Inferior parietal cortex (tissue), 1 donor: Measurements from ENCODE around the gene AGT.
"Not testable (repeated sequence)": the region's sequence is repeated elsewhere in the genome, so short reads cannot be mapped to it uniquely, and the experiment has no call there.

Experiments
- DNase-seq: peaks from one replicate; pipeline ENCODE4 v3.0.0-alpha.2; 2016; ENCODE audit errors: extremely low spot score

The AGT gene

DNA sequence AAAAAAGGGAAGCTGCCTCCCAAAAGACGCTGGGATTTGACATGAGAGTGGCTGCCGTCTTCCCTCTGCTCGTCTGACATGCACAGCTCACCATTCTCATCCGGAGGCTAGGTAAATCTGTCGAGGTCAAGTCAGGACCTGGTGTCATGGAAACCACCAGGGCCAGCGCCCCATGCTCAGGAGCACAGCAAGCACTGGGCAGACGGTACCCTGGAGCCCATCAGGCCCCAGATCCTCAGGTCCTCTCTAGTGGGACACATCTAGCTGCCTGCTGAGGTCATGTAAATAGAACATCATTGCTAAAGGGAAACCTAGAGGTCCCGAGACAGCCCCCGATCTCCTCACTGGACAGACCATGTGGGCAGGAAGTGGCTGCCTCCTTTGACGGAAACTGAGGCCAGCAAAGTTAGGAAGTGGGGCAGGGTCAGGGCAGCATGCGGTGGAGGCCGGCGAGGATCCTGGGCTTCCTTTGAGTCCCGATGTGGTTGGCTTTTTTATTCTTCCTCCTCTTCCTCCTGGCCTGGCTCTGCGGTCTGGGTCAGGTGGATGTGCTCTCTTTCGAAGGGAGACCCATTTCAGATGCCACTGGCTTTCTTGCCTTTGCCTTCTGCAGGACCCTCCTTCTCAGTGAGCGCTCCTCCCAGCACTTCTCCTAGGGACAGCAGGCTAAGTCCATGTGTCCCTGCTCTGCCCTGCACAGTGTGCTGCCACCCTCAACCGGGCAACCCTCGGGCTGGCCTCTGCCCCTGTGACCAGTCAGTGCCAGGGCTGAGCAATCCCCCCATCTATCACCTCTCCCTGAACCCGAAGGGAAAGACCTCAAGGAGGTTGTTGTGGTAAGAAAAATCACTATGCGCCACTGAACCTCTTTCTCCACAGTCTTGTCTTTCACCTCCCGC lies 5.9 kb downstream of the AGT start:
- DNase-seq, result no peak

DNA sequence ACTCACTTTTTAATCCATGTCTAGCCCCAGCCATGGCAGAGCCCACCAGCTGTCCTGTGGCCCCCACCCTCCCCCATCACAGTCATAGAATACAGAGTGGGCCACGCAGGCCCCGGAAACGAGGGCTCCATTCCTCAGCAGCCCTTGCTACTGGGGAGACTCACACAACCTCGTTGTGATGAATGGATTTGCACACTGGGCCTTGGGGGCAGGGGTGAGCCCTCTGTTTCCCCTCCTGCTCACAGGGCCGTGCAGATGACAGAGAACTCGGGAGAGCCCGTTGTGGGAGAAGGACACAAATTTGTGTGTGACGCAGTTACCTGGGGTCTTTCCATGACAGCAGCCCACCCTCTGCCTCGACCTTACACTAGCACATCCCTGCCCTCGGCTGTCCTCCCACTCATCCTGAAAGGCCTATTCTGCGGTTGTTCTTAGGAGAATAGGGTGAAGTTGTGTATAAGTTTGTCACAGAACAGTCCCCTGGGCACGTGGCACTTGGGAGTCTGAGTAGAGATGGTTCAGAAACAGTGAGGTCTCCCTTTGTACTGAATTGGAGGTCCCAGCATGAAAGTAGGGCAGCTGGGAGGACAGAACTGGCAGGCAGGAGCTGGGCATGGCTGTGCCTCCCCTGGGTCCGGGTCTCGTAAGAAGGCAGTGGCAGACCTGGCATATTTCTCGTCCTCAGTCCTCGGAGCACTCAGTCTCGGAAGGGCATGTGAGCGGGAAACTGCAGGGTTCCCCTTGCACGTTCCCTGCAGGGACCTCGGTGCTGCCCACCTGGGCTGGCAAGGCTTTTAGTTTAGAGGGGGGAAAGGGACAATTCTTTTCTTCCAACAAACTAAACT lies 6.8 kb downstream of the AGT start:
- no peak for DNase-seq

DNA sequence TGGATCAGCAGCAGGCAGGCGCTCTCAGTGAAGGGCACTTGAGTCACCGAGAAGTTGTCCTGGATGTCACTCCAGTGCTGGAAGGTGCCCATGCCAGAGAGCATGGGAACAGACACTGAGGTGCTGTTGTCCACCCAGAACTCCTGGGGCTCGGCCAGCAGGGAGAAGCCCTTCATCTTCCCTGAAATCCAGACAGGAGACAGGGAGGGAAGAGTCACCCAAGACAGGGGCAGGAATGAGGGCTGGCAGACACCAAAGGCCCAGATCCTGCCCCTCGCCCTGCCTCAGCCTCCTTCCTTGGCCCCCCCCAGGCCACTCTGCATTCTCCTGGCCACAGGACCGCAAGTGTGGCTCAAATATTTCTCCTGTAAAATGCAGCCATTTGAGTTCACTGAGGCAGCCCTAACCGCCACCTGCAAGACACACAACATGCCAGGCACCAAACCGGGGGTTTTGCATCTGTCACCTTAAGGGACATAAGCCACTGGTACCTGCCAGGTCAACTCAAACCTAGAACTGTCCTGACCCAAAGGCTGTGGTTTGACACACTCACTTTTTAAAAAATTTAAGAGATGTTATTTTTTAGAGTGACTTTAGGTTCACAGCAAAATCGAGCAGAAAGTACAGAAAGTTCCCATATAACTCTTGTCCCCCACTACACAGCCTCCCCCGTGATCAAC lies 7.8 kb downstream of the AGT start:
- no peak for DNase-seq

DNA sequence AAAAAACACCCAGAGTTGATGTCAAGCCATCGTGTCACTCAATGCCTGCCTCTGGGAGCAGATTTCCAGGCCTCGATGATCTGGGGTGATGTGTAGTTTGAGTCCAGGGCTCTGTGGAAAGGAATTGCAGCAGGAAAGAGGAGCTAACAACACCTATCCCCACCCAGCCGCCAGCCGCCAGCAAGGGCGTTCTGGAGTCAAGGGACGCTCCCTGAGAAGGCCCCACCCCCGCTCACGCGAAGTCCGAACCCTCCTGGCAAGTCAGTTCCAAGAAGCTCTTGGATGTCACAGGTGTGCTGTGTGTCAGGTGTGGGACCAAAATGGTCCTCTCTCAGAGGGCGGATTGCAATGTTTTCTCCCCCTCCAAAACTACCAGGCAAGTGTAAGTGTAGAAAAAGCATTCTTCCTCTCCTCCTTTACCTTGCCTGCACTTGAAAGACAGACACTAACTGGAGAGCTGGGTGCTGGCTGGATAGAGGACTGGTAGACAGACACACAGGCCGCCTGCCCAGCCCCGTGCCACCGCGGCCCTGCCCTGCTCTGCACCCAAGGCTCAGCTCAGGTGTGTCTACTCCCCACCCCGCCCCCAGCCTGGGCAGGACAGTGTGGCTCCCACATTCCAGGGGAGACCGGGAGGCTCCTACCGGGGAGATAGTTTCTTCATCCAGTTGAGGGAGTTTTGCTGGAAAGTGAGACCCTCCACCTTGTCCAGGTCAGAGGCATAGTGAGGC lies 8.5 kb downstream of the AGT start:
- no peak for DNase-seq

DNA sequence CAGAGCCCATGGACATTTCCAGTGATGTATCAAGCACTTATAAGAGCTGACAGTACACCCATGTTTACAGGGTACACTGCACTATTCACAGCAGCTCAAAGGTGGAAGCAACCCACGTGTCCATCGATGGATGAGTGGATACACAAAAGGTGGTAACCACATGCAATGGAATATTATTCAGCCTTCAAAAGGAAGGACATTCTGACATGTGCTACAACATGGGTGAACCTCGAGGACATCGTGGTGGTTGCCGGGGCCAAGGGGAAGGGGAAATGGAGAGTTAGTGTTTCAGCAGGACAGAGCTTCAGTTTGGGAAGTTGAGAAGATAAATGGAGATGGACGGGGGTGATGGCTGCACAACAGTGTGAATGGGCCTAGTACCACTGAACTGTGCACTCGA lies 9.1 kb downstream of the AGT start:
- DNase-seq, result no peak

DNA sequence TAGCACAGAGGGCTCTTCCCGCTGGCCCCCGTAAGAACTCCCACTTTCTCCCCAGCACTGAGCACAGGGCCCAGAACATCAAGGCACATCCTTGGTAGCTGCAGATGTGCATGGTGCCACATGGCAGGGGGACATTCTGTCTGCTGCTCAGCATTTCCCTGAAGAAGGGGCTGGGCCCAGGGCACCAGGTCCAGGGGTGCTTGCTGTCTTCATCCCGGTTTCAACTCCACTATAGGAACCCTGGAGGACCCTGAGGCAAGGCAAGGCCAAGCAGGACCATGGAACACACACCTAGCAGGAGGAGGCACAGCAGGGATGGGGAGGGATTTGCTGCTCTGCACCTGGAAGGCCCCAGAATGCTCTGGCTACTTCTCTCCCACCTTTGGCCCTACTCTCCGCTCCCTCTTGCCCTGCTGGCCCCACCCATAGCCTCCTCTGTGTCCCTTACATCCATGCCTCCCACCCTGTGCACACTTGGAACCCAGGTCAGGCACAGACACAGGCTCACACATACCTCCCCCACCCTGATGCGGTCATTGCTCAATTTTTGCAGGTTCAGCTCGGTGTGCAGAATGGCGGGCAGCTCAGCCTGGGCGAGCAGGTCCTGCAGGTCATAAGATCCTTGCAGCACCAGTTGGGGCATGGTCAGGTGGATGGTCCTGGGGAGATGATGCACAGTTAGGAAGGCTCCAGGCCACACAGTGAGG lies 10.1 kb downstream of the AGT start:
- DNase-seq, result no peak

DNA sequence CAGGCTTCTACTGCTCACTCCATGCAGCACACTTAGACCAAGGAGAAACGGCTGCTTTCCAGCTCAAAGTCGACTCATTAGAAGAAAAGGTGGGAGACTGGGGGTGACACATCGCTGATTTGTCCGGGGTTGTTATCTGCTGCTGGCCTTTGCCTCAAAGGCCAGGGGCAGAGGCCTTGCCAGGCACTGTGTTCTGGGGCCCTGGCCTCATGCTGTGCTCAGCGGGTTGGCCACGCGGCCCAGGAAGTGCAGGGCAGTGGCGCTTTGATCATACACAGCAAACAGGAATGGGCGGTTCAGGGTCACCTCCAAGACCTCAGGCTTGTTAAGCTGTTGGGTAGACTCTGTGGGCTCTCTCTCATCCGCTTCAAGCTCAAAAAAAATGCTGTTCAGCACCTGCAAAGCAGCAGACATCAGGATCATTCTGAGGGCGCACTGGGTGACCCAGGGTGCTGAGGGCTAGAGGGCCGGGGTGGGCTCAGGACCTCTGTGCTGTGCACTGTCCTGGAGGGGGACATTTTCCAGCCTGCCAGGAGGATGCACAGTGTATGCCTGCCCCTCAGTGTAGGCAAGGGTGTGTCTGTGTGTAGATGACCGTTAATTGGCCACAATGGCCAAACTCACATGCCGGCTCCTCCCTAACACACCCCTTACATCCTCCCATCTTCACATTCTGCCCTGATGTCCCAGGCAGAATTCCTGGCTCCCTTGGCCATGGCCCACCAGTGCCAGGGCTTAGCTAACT lies 10.8 kb downstream of the AGT start:
- no peak for DNase-seq

DNA sequence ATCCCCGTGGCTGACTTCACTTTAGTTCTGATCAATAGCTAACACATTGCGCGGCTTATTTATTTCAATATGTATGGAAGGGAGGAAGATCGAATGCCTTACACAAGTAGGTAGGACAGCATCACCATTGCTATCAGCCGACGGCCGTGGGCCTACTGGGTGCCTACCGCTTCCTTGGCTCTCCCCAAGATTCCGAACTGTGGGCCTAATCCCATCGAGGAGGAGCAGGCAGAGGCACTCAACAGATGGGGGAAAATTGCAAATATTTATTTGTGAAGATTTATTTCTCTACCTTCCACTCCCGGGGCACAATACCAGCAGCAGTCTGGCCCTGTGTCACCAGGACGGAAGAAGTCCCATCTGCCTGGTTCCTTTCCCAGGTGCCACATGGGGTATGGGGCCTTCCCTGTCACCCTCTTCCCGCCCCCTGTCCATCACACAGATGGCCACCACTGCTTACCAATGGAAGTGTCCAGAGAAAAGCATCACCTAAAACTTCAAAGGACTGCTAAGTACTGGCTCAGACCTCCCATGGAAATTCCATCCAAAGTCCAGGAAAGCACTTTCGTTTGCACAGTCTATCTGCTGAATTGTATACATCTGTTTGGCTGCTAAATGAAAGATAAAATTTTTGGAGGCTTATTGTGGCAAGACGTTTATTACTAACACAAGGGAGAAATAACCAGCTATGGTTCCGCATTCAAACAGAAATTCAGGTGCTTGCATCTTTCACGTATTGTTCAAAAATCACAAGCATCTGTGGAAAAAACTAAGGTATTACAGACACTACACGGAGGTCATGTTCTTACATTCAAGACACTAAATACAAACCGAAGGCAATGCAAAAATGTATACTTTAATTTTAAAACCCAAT lies 11.8 kb downstream of the AGT start:
- no peak for DNase-seq

DNA sequence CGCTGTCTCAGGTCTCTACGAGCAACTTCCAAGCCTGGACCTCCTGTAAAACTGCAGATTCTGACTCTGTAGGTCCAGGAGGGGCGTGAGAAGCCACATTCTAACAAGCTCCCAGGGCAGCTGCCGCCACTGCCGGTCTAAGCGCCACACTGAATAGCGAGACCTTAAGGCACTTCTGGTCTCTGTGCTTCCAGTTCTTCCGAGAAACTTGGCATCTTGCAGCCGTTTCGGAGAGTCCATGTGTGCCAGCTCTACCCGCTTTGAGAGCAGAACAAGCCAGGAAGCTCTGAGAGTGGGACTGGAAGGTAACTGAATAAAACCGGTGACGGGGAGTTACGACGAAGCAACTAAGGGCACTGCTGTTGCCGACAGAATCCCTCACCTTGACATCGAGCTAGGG lies 12.5 kb downstream of the AGT start:
- no peak for DNase-seq

DNA sequence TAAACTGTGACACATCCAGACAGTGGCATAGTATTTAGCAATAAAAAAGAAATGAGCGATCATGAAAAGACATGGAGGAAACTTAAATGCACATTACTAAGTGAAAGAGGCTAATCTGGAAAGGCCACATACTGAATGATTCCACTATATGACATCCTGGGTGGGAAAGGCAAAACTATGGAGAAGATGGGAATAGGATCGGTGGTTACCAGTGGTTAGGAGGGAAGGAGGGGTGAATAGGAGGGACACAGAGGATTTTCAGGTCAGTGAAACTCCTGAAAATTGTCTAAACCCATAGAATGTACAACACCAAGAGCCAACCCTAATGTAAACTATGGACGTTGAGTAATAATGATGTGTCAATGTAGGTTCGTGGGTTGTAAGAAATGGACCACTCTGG lies 13.8 kb downstream of the AGT start:
- DNase-seq, result no peak

DNA sequence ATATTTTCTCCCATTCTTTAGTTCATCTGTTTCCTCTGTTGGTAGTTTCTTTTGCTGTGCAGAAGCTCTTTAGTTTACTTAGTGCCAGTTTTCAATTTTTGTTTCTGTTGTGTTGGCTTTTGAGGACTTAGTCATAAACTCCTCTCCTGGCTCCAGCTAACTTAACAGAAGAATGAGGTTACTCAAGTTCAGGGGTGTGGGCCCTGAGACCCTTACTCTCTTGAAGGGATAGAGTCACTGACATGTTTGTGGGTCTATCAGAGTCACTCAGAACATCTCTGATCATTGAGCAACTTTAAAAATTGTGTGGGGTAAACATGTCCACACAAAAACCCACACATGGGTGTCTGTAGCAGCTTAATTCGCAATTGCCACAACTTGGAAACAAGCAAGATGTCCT lies 14.2 kb downstream of the AGT start:
- DNase-seq, result no peak

DNA sequence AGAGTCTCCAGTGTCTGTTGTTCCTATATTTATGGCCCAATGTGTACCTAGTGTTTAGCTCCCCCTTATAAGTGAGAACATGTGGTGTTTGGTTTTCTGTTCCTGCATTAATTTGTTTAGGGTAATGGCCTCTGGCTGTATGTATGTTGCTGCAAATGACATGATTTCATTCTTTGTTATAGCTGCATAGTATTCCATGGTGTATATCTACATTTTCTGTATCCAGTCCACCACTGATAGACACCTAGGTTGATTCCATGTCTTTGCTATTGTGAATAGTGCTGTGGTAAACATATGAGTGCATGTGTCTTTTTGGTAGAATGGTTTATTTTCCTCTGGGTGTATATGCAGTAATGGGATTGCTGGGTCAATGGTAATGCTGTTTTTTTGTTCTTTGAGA lies 15.0 kb downstream of the AGT start:
- not testable (repeated sequence) for DNase-seq

DNA sequence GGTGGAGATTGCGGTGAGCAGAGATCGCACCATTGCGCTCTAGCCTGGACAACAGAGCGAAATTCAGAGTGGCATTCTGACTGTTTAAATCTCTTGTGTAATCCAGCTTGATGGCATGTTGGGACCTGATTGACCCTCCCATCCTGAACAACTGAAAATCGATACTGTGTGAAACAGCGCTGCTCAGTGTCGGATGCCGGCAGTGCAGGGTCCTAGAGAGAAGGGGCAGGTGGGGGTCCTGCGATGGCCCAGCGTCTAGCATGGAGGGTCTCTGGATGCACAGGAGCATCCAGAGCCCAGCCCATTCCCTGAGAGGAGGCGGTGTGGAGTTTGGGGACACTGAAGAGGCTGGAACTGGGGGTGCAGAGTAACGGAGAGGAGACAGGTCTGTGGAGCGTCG lies 15.8 kb downstream of the AGT start:
- no peak for DNase-seq

DNA sequence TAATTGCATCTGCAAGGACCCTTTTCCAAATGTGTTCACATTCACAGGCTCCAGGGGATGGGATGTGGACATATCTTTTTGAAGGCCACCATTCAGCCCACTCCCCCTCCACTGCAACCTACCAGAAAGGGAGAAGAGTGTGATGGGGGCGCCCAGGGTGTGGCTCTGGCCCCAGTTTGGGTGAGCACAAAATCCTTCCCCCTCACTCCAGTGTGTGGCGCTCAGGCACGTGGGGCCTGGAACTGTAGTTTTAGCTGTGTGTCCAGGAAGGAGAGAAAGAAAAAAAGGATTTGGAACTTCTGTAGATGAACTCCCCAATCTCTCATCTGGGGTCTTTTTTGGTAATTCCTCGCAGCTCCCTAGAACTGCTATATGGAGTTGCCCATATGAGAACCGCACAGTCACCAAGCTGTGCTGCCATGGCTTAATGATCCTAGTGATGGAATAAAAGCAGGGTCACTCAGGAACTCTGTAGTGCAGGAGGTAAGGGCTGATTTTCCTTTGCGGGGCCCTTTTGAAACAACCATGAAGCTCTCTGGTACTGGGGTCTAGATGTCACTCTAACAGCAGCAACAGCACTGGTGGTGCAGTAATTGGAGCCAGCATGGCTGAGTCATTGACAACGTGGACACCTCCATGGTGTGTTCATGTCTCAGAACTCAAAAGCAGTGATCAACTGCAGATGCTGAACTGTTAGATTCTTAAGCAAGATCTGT lies 17.0 kb downstream of the AGT start:
- DNase-seq, result no peak

DNA sequence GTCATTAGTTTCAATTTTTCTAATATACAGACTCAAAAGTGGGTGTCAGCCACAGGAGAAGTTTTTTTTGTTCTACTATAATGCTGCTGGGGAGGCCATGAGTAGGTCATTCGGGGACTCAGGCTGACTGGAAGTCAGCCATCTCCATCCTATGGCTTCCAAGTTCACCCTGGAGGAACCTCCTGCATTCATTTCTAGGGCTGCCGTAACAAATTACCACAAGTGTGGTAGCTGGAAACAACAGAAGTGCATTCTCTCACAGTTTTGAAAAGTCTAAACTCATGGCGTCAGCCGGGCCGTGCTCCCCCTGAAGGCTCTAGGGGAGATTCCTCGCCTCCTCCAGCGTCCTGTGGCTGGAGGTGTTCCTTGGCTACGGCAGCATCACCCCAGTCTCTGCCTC lies 17.7 kb downstream of the AGT start:
- no peak for DNase-seq

DNA sequence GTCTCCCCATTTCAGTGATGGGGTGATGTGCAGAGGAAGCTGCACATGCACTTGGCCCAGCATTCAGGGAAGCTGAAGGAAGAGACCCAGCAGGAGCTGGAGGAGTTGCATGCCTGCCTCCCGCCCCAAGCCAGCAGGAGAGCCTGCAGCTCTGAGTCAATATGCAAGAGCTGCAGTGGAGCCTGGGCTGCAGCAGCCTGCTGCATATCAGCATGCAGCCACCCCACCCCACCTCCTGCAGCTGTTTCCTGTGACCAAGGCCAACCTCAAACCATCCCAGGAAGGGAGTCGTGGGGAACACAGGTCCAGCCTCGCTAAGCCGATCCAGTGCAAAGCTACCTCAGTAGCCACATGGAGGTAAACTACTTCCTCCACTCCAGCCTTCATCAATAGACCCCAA lies 18.9 kb downstream of the AGT start:
- DNase-seq, result no peak

DNA sequence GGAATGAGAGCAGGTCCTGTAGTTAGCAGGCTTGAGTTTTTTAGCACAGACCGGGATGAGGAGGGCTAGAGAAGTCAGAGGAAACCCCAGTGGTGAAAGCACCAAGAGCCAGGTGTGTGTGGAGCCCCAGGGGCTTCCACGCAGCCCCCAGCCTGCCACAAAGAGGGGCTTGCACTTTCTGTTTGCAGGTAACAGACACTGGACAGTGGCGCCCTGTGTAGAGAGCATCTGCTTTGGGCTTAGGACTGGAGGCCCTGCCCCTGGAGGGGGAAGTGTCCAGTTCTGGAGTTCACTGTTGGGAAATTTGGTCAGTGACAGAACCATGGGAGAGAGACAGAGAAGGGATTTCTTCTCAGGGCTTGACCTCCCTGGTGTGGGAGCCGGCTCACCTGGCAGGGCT lies 19.5 kb downstream of the AGT start:
- DNase-seq, result no peak

DNA sequence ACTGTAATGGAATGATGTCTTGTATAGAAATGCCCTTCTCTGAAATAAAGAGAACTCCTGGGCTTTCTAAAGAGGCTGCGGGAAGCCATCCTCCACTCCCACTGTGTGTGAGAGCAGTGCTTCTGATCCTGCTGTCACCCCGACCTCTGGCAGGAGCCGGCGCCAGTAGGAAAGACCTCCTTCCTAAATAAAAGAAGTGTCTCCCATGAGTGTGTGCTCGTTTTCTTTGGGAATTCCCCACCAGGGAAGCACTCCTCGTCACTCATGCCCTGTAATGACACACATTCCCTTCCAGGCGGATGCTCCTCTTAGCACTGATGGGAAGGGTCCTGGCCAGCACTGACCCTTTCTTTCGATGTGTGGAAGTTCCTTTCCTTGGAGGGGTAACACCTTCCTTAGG lies 20.1 kb downstream of the AGT start:
- no peak for DNase-seq

DNA sequence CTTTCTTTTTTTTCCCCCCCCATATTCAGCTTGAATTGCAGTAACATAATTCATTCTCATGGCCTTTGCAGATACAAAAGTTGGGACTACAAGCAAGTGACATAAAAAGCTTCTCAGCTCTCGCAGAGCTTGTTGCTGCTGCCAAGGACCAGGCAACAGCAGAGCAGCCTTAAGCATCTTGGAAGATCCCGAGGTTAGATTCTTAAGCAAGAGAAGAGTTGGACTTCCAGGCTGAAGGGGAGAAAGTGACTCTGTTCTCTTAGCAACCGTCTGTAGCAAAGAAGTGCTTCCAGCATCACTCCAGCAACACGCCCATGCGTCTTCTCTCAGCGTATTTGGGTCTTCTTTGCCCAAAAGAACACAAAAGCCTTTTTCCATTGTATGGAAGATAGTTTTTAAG lies 20.7 kb downstream of the AGT start:
- DNase-seq, result peak; percentile 34
